HepG2 (cell line): ENCODE measurements around the gene PTPN3. TPM values are rescaled to one million over a fixed set of nuclear protein-coding genes. Genes with fewer than 3 reads are reported as not detected.

Experiments used
- CHD2 ChIP-seq: IDR thresholded peaks from 2 replicates; pipeline ENCODE4 v1.6.1; 2011; ENCODE audit warnings: low read depth, low read length, improper control_type of control experiment
- FOXK1 ChIP-seq: sonication (generic); formaldehyde crosslinking; IDR thresholded peaks from 2 replicates; pipeline ENCODE4 v1.4.0; 2020; ENCODE audit warnings: low read depth, missing genetic modification reagents, borderline replicate concordance
- SPEN ChIP-seq: sonication (generic); formaldehyde crosslinking; IDR thresholded peaks from 2 replicates; pipeline ENCODE4 v1.5.1; 2020; ENCODE audit warnings: low read depth, mild to moderate bottlenecking, missing genetic modification reagents
- XRCC5 ChIP-seq: fragments of 200-400 bp; formaldehyde crosslinking; optimal IDR thresholded peaks from 2 replicates; pipeline ENCODE3; 2017; ENCODE audit warnings: mild to moderate bottlenecking, low read length
- ZNF12 ChIP-seq: sonication (generic); formaldehyde crosslinking; IDR thresholded peaks from 2 replicates; pipeline ENCODE4 v1.5.0; 2020; ENCODE audit warnings: missing genetic modification reagents
- ZNF615 ChIP-seq: sonication (generic); formaldehyde crosslinking; IDR thresholded peaks from 2 replicates; pipeline ENCODE4 v1.5.0; 2020; ENCODE audit warnings: mild to moderate bottlenecking, missing genetic modification reagents, borderline replicate concordance
- ZNF619 ChIP-seq: sonication (generic); formaldehyde crosslinking; IDR thresholded peaks from 2 replicates; pipeline ENCODE4 v1.4.0; 2020; ENCODE audit warnings: mild to moderate bottlenecking, missing genetic modification reagents
- polyA plus RNA-seq, 8 experiments: library from polyadenylated mRNA; depleted of rRNA in 3 of 8; stranded (reverse) in 7 of 8; unstranded in 1 of 8; fragments of >200 nt; fragmentation: Illumina TruSeq in 4 of 8; extraction: Trizol in 4 of 8; gene quantifications; 2 replicates each; pipeline versions ENCODE4 v1.2.1 to v1.2.3, GENCODE V29; 2011 to 2016; ENCODE audit warnings: low read depth in 4 of 8, missing spikeins in 1 of 8, mixed read lengths in 1 of 8; ENCODE audit not compliant: insufficient read depth in 1 of 8
- total RNA-seq, 5 experiments: library from RNA; depleted of rRNA; stranded (reverse); fragments of >200 nt; fragmentation: Illumina TruSeq; extraction: Trizol; gene quantifications; 2 replicates each; pipeline ENCODE4 v1.2.3, GENCODE V29; 2016; ENCODE audit warnings: low read depth in 1 of 5
- TF ChIP-seq, protein P1 (sequence below): sonication (generic); formaldehyde crosslinking; IDR thresholded peaks from 2 replicates; pipeline ENCODE4 v1.4.0; 2020; ENCODE audit warnings: mild to moderate bottlenecking, low read depth, missing genetic modification reagents
- TF ChIP-seq, protein P2 (sequence below): sonication (generic); formaldehyde crosslinking; IDR thresholded peaks from 2 replicates; pipeline ENCODE4 v1.8.0; 2022; ENCODE audit warnings: low read depth, missing genetic modification reagents
- TF ChIP-seq, protein P3 (sequence below): IDR thresholded peaks from 2 replicates; pipeline ENCODE4 v1.6.1; 2018; ENCODE audit warnings: missing genetic modification reagents
- TF ChIP-seq, protein P4 (sequence below): sonication (generic); formaldehyde crosslinking; IDR thresholded peaks from 2 replicates; pipeline ENCODE4 v1.5.0; 2020; ENCODE audit warnings: missing genetic modification reagents
- TF ChIP-seq, protein P5 (sequence below): sonication (generic); formaldehyde crosslinking; IDR thresholded peaks from 2 replicates; pipeline ENCODE4 v1.5.0; 2020; ENCODE audit warnings: missing genetic modification reagents, mild to moderate bottlenecking, borderline replicate concordance

The PTPN3 gene
- total and polyA plus RNA-seq, 2 of the 13 experiments (the other 11 are each of a cell fraction or from before 2014, with no cell fraction given), result 5.6 to 20.5 TPM

DNA sequence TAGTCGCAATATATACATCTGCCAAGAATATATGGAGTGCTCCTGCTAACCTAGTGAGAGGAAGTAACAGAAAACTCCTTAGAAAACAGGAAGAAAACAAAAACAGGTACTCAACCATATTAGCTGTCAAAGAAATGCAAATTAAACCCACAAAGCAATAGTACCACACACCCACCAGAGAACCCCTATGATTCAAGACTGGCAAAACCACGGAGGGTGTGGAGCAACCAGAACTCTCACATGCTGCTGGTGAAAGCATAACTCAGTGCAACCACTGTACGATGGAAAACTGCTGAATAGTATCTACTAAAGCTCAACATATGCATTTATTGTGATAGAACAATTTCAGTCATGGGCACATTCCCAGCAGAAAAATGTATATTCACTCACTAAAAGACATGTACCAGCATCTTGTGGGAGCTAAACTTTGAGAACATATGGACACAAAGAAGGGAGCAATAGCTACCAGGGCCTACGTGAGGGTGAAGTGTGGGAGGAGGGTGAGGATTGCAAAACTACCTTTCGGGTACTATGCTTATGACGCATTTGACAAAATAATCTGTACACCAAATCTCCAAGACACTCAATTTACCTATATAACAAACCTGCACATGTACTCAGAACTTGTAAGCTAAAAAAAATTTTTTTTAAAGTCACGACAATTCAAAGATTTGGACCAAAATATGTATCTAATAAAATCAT lies 34.0 kb downstream of the PTPN3 start (continued):
- TF ChIP-seq, protein P1, sequence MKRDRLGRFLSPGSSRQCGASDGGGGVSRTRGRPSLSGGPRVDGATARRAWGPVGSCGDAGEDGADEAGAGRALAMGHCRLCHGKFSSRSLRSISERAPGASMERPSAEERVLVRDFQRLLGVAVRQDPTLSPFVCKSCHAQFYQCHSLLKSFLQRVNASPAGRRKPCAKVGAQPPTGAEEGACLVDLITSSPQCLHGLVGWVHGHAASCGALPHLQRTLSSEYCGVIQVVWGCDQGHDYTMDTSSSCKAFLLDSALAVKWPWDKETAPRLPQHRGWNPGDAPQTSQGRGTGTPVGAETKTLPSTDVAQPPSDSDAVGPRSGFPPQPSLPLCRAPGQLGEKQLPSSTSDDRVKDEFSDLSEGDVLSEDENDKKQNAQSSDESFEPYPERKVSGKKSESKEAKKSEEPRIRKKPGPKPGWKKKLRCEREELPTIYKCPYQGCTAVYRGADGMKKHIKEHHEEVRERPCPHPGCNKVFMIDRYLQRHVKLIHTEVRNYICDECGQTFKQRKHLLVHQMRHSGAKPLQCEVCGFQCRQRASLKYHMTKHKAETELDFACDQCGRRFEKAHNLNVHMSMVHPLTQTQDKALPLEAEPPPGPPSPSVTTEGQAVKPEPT, result no peak
- TF ChIP-seq ZNF615 (no peak), SPEN (CRISPR knock-in tag) (no peak), FOXK1 (CRISPR knock-in tag) (no peak), ZNF12 (CRISPR knock-in tag) (no peak), CHD2 (no peak), XRCC5 (no peak), ZNF619 (CRISPR knock-in tag) (no peak)
- TF ChIP-seq, protein P2, sequence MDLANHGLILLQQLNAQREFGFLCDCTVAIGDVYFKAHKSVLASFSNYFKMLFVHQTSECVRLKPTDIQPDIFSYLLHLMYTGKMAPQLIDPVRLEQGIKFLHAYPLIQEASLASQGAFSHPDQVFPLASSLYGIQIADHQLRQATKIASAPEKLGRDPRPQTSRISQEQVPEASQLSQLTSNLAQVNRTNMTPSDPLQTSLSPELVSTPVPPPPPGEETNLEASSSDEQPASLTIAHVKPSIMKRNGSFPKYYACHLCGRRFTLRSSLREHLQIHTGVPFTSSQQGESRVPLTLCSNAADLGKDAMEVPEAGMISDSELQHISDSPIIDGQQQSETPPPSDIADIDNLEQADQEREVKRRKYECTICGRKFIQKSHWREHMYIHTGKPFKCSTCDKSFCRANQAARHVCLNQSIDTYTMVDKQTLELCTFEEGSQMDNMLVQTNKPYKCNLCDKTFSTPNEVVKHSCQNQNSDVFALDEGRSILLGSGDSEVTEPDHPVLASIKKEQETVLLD, result no peak
- TF ChIP-seq, protein P3, sequence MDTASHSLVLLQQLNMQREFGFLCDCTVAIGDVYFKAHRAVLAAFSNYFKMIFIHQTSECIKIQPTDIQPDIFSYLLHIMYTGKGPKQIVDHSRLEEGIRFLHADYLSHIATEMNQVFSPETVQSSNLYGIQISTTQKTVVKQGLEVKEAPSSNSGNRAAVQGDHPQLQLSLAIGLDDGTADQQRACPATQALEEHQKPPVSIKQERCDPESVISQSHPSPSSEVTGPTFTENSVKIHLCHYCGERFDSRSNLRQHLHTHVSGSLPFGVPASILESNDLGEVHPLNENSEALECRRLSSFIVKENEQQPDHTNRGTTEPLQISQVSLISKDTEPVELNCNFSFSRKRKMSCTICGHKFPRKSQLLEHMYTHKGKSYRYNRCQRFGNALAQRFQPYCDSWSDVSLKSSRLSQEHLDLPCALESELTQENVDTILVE (CRISPR knock-in tag), result no peak
- TF ChIP-seq, protein P4, sequence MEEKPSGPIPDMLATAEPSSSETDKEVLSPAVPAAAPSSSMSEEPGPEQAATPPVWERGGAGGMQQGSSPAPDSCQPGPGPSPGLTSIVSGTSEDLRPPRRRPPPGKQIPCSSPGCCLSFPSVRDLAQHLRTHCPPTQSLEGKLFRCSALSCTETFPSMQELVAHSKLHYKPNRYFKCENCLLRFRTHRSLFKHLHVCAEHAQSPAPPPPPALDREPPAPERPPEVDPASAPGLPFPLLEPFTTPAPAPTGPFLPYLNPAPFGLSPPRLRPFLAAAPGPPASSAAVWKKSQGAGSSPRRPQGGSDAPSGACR (CRISPR knock-in tag), result no peak
- TF ChIP-seq, protein P5, sequence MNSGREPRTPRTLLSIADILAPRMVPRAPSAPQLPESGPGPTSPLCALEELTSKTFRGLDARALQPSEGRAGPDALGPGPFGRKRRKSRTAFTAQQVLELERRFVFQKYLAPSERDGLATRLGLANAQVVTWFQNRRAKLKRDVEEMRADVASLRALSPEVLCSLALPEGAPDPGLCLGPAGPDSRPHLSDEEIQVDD, result no peak
